ENCODE data around the gene MACROD2. TPM values are rescaled to one million over a fixed set of nuclear protein-coding genes. Genes with fewer than 3 reads are reported as not detected.

The MACROD2 gene
- total RNA-seq, result 5.3 TPM in 2 replicates
- 10.3 TPM for total RNA-seq (2013)
- polyA plus RNA-seq, result 6.7 and 8.0 TPM in 2 replicates
- polyA minus RNA-seq, result 5.5 and 6.2 TPM in 2 replicates

DNA sequence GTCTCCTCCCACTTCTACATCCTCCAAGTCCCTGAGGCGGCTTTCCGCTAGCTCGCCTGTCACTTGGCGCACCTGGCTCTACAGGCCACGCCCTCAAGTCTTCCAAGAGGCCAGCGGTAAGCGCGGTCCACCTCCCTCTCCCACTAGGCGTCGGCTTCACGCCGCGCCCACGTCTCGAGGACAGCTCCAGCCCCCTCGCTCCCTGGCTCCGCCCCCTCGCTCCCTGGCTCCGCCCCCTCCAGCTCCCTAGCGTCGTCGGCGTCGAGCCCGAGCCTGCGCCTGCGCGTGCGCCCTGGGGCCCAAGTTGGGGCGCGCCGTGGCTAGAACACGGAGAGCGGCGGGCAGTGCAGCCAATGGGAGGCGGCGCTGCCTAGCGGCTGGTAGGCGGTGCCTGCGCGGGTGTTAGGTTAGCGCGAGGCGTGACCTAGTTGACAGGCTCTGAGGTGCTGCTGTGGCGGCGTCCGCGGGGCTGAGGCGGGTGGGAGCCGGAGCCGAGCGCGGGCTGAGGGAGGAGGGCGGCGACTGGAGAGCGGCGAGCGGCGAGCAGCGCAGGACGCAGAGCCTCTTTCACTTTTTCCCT lies at the start of gene MACROD2:
Gene MACROD2 (plus strand): TSS at position 431 of the 580 bp plus-strand sequence.
- DNase-seq (peak; percentile 2), ATAC-seq (ENCODE audit: low read depth) (no peak)
- Mint-ChIP-seq H3K4me3 (peak within 1 kb of the TSS; percentile 53), H3K4me1 (peaks cover 5% of the 10 kb centered on the region), H3K9me3 (ENCODE audit: insufficient read depth) (peaks cover 8% of the 10 kb centered on the region), H3K27ac (no peak within 1 kb of the TSS), H3K27me3 (peaks cover 21% of the 10 kb centered on the region)
- peaks cover 0 to 7% of the 10 kb centered on the region in 2 donors for H3K4me1 ChIP-seq (ENCODE audit: control insufficient read depth in 2 of 2, insufficient read depth in 2 of 2, low read length in 2 of 2)
- no peak within 1 kb of the TSS for H3K27ac ChIP-seq (ENCODE audit: low read length in 2 of 2)
- H3K4me3 ChIP-seq (ENCODE audit: control extremely low read depth in 1 of 5, extremely low read depth in 1 of 5, insufficient read depth in 1 of 5, low read depth in 2 of 5, low read length in 4 of 5), result peak within 1 kb of the TSS in 2 of 5 experiments; percentile 12 to 29
- no peaks in the 10 kb centered on the region for H4K20me1 ChIP-seq (ENCODE audit: control insufficient read depth, insufficient read depth, low read length, poor library complexity, severe bottlenecking)
- no peaks in the 10 kb centered on the region for H3K79me2 ChIP-seq (ENCODE audit: control insufficient read depth, insufficient read depth, low read length)
- whole genome bisulfite sequencing (ENCODE audit: insufficient coverage), result 10% methylated on average over 48 of the region's 61 CpGs
- ChIA-PET POLR2A (no interaction called here), CTCF (no interaction called here)
- H3K9ac ChIP-seq (ENCODE audit: low read length), result no peak within 1 kb of the TSS
- intact Hi-C loops (cut with micrococcal nuclease), result no loop called here
- peak within 1 kb of the TSS; percentile 38 for H2AFZ ChIP-seq (ENCODE audit: insufficient read depth, low read depth, low read length, poor library complexity, severe bottlenecking)
- H3K36me3 ChIP-seq (replicated peaks in 1 of 2; ENCODE audit: control extremely low read depth in 1 of 2, control insufficient read depth in 1 of 2, extremely low read depth in 1 of 2, insufficient read depth in 2 of 2, low read length in 1 of 2), result no peaks in the 10 kb centered on the region
- H3K27me3 ChIP-seq (replicated peaks in 1 of 4; ENCODE audit: control extremely low read depth in 1 of 4, control insufficient read depth in 3 of 4, insufficient read depth in 4 of 4, low read length in 3 of 4), result peaks cover 0 to 10% (median 8%) of the 10 kb centered on the region in 4 experiments
- H3K9me3 ChIP-seq (ENCODE audit: control extremely low read depth in 1 of 3, control insufficient read depth in 2 of 3, insufficient read depth in 1 of 3, low read length in 2 of 3), result peaks cover 0 to 16% (median 9%) of the 10 kb centered on the region in 3 donors
- TF ChIP-seq, protein P1, sequence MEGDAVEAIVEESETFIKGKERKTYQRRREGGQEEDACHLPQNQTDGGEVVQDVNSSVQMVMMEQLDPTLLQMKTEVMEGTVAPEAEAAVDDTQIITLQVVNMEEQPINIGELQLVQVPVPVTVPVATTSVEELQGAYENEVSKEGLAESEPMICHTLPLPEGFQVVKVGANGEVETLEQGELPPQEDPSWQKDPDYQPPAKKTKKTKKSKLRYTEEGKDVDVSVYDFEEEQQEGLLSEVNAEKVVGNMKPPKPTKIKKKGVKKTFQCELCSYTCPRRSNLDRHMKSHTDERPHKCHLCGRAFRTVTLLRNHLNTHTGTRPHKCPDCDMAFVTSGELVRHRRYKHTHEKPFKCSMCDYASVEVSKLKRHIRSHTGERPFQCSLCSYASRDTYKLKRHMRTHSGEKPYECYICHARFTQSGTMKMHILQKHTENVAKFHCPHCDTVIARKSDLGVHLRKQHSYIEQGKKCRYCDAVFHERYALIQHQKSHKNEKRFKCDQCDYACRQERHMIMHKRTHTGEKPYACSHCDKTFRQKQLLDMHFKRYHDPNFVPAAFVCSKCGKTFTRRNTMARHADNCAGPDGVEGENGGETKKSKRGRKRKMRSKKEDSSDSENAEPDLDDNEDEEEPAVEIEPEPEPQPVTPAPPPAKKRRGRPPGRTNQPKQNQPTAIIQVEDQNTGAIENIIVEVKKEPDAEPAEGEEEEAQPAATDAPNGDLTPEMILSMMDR (IDR thresholded peaks at IDR 0.05), result no peak
- no peak for TF ChIP-seq EZH2 (IDR thresholded peaks at IDR 0.05; ENCODE audit: borderline replicate concordance, insufficient read depth, low read depth, low read length, poor library complexity, severe bottlenecking)
- peak within 1 kb of the TSS; percentile 50 for H3K4me2 ChIP-seq (replicated peaks; ENCODE audit: low read depth, low read length, poor library complexity, severe bottlenecking)

DNA sequence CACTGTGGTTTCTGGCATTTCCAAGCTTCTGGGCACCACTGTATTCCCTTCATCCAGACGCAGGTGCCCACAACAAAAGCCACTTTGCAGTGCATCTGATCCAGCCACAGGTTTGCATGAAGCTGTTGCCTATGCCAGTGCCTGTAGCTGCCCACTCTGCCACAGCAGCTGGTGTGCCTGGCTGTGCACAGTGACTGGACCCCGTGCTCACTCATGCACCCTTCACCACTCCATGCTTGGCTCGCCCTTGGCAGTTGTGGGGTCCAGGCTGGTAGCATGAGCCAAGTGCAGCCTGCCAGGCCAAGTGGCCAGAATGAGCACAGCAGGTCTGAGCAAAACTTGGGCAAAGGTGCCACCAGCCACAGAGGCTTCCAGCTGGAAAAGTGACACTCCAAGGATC lies 47.6 kb upstream of the MACROD2 start:
- ChIA-PET POLR2A (no interaction called here), CTCF (no interaction called here)
- no peak overlapping the region for H3K4me3 ChIP-seq (ENCODE audit: control extremely low read depth in 1 of 5, extremely low read depth in 1 of 5, insufficient read depth in 1 of 5, low read depth in 2 of 5, low read length in 4 of 5)
- peaks cover 4% of the 10 kb centered on the region for H3K27me3 Mint-ChIP-seq
- no peak overlapping the region for H3K27ac Mint-ChIP-seq
- no peaks in the 10 kb centered on the region for H3K79me2 ChIP-seq (ENCODE audit: control insufficient read depth, insufficient read depth, low read length)
- H3K27ac ChIP-seq (ENCODE audit: low read length in 2 of 2), result no peak overlapping the region
- no peak overlapping the region for H3K9ac ChIP-seq (ENCODE audit: low read length)
- H2AFZ ChIP-seq (ENCODE audit: insufficient read depth, low read depth, low read length, poor library complexity, severe bottlenecking), result no peak overlapping the region
- no peak overlapping the region for H3K4me2 ChIP-seq (replicated peaks; ENCODE audit: low read depth, low read length, poor library complexity, severe bottlenecking)
- H3K4me3 Mint-ChIP-seq, result no peak overlapping the region
- ATAC-seq (ENCODE audit: low read depth), result no peak
- H3K27me3 ChIP-seq (replicated peaks in 1 of 4; ENCODE audit: control extremely low read depth in 1 of 4, control insufficient read depth in 3 of 4, insufficient read depth in 4 of 4, low read length in 3 of 4), result no peaks in the 10 kb centered on the region
- intact Hi-C loops (cut with micrococcal nuclease), result no loop called here
- TF ChIP-seq, protein P1 (IDR thresholded peaks at IDR 0.05), result no peak
- TF ChIP-seq EZH2 (IDR thresholded peaks at IDR 0.05; ENCODE audit: borderline replicate concordance, insufficient read depth, low read depth, low read length, poor library complexity, severe bottlenecking), result no peak
- H3K36me3 ChIP-seq (replicated peaks in 1 of 2; ENCODE audit: control extremely low read depth in 1 of 2, control insufficient read depth in 1 of 2, extremely low read depth in 1 of 2, insufficient read depth in 2 of 2, low read length in 1 of 2), result no peaks in the 10 kb centered on the region
- 70% methylated on average over 3 of the region's 3 CpGs for WGBS (ENCODE audit: insufficient coverage)
- no peaks in the 10 kb centered on the region for H3K4me1 Mint-ChIP-seq
- no peaks in the 10 kb centered on the region for H3K4me1 ChIP-seq (ENCODE audit: control insufficient read depth in 2 of 2, insufficient read depth in 2 of 2, low read length in 2 of 2)
- peaks cover 3% of the 10 kb centered on the region for H3K9me3 Mint-ChIP-seq (ENCODE audit: insufficient read depth)
- no peak for DNase-seq
- no peaks in the 10 kb centered on the region for H4K20me1 ChIP-seq (ENCODE audit: control insufficient read depth, insufficient read depth, low read length, poor library complexity, severe bottlenecking)
- H3K9me3 ChIP-seq (ENCODE audit: control extremely low read depth in 1 of 3, control insufficient read depth in 2 of 3, insufficient read depth in 1 of 3, low read length in 2 of 3), result peaks cover 0 to 6% (median 0%) of the 10 kb centered on the region in 3 donors
